ENCODE measurements around the gene NAGA.
"Not testable (repeated sequence)": the region's sequence is repeated elsewhere in the genome, so short reads cannot be mapped to it uniquely, and the experiment has no call there.

NAGA gene

GRCh38 chr22:42074846-42075676, 4.4 kb upstream of the NAGA start:
- DNase-seq (ENCODE audit: low read depth), result no peak

GRCh38 chr22:42074132-42074811, 3.7 kb upstream of the NAGA start, which contains the start of gene PHETA2:
TSS of gene PHETA2 (plus strand) at chr22:42074248. CDS start at chr22:42077294, 3,046 bp downstream.
- DNase-seq (ENCODE audit: low read depth), result peak; percentile 39

- no peak for DNase-seq (ENCODE audit: low read depth)
These were observed 3.0 kb upstream of the NAGA start for GRCh38 chr22:42073621-42074041.

DNA sequence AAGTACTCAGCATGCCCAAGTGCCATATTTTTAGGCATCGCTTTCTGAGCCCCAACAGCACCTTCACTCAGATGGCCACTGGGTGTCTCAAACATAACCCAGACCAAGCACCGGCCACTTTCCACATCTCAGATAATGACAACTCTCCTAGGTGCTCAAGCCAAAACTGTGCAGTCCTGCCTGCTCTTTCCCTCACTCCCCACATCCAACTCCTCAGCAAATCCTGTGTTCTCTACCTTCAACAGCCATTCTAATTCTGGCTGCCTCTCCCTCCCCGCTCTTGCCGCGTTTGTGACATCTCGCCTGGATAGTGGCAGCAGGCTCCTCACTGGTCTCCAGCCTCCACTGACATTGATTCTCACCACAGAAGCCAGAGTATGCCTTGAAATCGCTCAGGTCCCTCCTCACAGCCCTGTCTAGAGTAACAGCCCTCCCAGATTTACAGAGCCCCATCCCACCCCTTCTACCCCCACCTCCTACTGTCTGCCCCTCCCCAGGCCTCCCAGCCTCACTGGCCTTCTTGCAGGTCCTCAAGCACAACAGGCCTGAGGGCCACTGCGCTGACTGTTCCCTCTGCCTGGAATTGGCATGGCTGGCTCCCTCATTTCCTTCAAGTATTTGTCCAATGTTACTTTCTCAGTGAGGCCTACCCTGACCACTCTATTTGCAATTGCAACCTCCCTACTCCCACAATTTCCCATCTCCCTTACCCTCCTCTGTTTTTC, 2.2 kb upstream of the NAGA start:
- no peak for DNase-seq (ENCODE audit: low read depth)

- not testable (repeated sequence) for DNase-seq (ENCODE audit: low read depth)
These were observed 896 bp upstream of the NAGA start for GRCh38 chr22:42071508-42071907.

GRCh38 chr22:42069801-42070516, 653 bp downstream of the NAGA start:
- no peak for DNase-seq (ENCODE audit: low read depth)

- DNase-seq (ENCODE audit: low read depth), result no peak
These were observed 2.3 kb downstream of the NAGA start for GRCh38 chr22:42068291-42068690.

GRCh38 chr22:42067671-42068251, 2.9 kb downstream of the NAGA start:
- no peak for DNase-seq (ENCODE audit: low read depth)

GRCh38 chr22:42066937-42067336, 3.7 kb downstream of the NAGA start:
- DNase-seq (ENCODE audit: low read depth), result no peak

DNA sequence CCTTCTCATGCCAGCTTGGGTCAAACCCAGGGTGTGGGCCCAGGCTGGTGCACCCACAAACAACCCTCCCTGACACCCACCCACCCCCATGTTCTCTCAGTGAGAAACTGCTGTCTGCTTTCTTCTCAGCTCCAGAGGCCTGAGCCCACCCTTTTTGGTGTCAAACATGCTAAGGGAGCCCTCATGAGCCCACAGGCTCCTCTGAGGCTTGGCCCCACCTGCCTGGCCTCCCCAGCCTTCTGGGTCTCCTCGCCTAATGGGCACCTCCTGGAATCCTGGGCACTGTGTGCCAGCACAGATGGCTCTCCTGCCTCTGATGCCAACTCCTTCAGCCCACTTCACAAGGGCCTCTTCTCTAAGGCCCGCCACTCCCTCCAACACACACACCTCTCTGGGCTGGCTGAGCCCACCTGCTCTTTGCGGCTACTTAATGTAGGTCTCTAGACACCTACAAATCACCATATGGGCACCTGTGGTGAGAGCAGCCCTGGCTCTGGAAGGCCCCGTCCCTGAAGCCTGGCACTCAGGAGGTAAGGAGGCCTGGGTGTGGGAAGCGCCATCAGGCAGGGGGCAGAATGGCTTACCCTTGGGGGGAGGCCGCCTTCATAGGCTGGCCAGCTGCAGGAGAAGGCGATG, 4.4 kb downstream of the NAGA start:
- no peak for DNase-seq (ENCODE audit: low read depth)

DNA sequence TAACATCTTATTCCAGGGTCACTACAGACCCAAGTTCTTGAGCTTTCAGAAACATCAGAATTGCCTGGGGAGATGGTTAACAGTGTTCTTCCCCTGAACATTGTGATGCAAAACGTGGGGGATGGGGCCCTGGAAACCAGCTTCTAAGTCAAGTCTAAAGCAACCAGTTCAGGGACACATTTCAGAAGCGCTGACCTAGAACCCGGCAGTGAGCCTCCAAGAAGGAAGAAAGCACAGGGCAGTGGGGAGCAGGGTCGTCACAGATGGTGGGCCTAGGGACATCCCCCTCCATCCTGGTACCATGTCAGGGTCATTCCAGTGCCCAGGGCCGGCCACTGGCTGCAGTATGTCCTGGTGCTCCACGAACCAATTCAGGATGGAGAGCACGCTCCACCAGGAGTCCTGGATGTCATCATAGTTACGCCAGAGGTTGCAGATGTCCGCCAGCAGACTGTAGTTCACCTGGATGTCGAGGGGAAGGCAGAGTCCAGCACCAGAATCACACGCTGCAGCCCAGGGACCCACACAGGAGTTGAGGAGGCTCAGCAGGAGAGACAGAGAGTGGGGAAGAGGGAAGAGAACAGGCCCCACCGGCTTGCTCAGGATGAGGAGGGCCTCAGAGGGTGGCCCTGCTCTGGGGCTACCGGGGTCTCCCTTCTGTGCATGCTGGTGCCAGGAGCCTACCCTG, 5.0 kb downstream of the NAGA start:
- DNase-seq (ENCODE audit: low read depth), result no peak

GRCh38 chr22:42064629-42065028, 6.0 kb downstream of the NAGA start:
- no peak for DNase-seq (ENCODE audit: low read depth)

DNA sequence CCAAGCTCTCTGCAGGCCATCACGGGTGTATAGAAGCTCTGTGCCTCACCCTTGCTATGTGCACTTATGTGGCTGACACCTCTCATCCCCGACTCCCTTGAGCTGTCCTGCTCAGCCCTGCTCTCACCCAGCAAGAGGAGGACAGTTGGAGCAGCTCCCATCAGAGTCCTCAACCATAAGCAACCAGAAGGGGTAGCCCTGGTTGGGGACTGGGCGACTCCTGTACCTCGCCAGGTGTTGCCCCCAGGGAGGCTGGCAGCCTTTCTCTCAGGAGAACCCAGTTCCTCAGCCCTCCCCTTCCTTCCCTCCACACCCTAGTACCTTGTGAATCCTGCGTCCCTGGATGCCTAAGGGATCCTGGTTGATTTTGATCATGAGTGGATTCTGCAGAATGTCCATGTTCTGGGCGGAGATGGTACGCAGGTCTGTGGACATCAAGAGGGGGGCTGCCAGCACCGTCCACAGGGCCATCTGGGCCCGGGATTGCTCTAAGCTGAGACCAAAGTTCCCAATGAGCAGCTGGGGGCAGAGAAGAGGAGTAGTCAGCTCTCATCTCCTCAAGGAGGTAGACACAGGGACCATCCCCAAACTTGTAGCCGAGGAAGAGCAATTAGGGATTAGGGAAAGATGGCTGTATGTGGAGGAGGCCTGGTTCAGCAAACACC, 8.0 kb downstream of the NAGA start:
- no peak for DNase-seq (ENCODE audit: low read depth)

DNA sequence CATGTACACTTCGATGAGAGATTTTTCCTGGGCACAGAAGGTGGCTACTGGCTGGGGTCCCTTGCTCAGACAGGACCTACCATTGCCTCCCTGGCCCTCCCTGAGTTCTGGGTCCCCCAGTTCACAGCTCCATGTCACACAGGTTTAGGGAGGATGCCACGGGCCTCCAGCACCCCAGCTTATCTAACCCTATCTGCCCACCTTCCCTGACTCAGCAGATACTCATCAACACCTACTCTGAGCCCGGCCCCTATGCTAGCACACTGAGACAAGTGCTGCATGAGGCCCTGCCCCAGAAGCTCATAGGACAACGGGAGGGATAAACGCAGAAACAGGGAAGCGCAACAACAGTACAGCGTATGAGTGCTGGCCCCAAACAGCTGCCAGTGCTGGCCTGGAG, 9.6 kb downstream of the NAGA start:
- DNase-seq (ENCODE audit: low read depth), result no peak

- DNase-seq (ENCODE audit: low read depth), result no peak
These were observed 10.1 kb downstream of the NAGA start for GRCh38 chr22:42060489-42060888.

DNA sequence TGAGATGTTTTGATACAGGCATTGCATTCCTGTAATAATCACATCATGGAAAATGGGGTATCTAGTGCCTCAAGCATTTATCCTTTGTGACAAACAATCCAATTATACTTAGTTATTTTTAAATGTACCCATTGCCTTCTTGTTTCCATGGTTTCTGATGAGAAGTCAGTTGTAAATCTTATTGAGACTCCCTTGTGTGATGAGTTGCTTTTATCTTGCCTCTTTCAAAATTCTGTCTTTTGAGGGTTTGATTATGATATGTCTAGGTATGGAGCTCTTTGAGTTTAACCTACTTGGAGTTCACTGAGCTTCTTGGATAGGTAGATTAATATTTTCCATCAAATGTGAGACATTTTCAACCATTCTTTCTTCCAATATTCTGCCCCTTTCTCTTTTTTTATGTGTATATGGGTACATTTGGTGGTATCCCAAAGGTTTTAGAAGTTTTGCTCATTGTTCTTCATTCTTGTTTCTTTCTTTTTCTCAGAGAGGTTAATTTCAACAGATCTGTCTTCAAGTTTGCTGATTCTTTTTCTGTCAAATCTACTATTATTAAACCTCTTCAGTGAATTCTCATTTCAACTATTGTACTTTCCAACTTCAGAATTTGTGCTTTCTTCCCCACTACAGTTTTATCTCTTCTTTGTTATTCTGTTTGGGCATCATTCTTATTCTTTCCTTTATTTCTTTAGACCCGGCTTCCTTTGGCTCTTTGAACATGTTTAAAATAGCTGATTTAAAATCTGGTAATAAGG, 13.7 kb downstream of the NAGA start:
- no peak for DNase-seq (ENCODE audit: low read depth)

- no peak for DNase-seq (ENCODE audit: low read depth)
These were observed 17.8 kb downstream of the NAGA start for GRCh38 chr22:42052765-42053164.

DNA sequence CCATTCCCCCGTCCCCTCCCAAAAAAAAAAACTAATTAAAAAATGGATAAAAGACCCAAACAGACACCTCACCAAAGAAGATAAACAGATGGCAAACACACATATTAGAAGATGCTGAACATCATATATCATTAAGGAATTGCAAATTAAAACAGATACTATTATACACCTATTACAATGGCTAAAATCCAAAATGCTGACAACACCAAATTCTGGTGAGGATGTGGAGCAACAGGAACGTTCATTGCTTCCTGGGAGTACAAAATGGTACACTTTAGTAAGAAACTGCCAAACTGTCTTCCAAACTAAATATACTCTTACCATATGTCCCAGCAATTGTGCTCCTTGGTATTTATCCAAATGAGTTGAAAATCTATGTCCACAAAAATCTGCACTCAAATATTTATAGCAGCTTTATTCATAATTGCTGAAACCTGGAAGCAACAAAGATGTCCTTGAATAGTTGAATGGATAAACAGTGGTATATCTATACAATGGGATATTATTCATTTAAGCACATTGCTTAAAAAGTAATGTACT, 19.9 kb downstream of the NAGA start:
- DNase-seq (ENCODE audit: low read depth), result no peak

- DNase-seq (ENCODE audit: low read depth), result no peak
These were observed 28.8 kb downstream of the NAGA start for GRCh38 chr22:42041784-42042183.
